LNCaP clone FGC (cell line): ENCODE data around the gene MYH7.

Experiments
- DNase-seq: peaks from one replicate; pipeline ENCODE4 v3.0.0-alpha.2; 2011; ENCODE audit warnings: low read depth
- H3K4me3 ChIP-seq: 2 replicates; pipeline ENCODE4 v1.5.1; 2011; ENCODE audit warnings: mild to moderate bottlenecking, low read depth, low read length, control low read depth
- CTCF ChIP-seq: IDR thresholded peaks from 2 replicates; pipeline ENCODE4 v1.5.1; 2012; ENCODE audit warnings: mild to moderate bottlenecking; ENCODE audit not compliant: control insufficient read depth, insufficient read depth; ENCODE audit errors: extremely low read depth

The MYH7 gene

GRCh38 chr14:23380197-23380914 is 55.1 kb downstream of the MYH7 start:
- no peak overlapping the region for H3K4me3 ChIP-seq
- TF ChIP-seq CTCF = no peak
- DNase-seq = no peak

- DNase-seq = peak; percentile 63
- H3K4me3 ChIP-seq = no peak overlapping the region
- peak; percentile 98 for TF ChIP-seq CTCF
These were observed 55.9 kb downstream of the MYH7 start for GRCh38 chr14:23379366-23380196.

GRCh38 chr14:23378612-23379220 is 56.7 kb downstream of the MYH7 start:
- no peak overlapping the region for H3K4me3 ChIP-seq
- DNase-seq = no peak
- TF ChIP-seq CTCF = no peak

GRCh38 chr14:23377573-23378563 is 57.6 kb downstream of the MYH7 start:
- DNase-seq = no peak
- no peak overlapping the region for H3K4me3 ChIP-seq
- no peak for TF ChIP-seq CTCF

- DNase-seq = no peak
- TF ChIP-seq CTCF = no peak
- no peak overlapping the region for H3K4me3 ChIP-seq
These were observed 58.3 kb downstream of the MYH7 start for GRCh38 chr14:23377198-23377550.

- no peak for TF ChIP-seq CTCF
- no peak within 1 kb of the TSS for H3K4me3 ChIP-seq
- no peak for DNase-seq
These were observed 58.8 kb downstream of the MYH7 start, which contains the start of gene CMTM5 for GRCh38 chr14:23376482-23377197. Gene CMTM5, plus strand, starts transcription at chr14:23377046. Its CDS starts 206 bp downstream, at chr14:23377252.
